RPMI7951 (cell line): ENCODE data around the gene SCD5. TPM values are rescaled to one million over a fixed set of nuclear protein-coding genes. Genes with fewer than 3 reads are reported as not detected.

Source experiments
- DNase-seq: peaks from one replicate; pipeline ENCODE4 v3.0.0-alpha.2; 2012; ENCODE audit warnings: low read depth
- total RNA-seq: library from RNA; depleted of rRNA; stranded (reverse); fragments of >200 nt; shearing (Covaris generic); gene quantifications from 2 replicates; pipeline ENCODE4 v1.2.3, GENCODE V29; 2014; rRNA removed

The SCD5 gene
- total RNA-seq, 1 experiment from 2014 or later = 10.1 TPM

GRCh38 chr4:82589756-82590155 lies 208.8 kb downstream of the SCD5 start:
- no peak for DNase-seq

DNA sequence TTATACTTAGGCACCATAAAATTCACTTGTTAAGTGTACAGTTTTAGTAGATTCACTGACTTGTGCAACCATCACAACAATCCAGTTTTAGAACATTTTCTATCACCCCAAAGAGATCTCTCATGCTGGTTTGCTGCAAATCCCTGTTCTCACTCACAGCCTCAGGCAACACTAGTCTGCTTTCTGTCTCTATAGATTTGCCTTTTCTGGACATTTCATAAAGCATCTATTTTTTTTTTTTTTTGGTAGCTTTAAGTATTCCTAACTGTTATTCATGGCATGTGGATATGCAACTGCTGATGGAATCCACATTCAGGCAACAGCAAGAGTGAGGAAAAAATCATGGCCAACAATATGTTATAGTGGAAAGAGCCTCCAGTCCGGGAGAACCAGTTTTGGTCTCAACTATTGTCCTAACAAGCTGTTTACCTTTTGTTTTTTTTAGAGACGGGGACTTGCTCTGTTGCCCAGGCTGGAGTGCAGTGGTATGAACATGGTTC lies 209.8 kb downstream of the SCD5 start:
- no peak for DNase-seq

DNA sequence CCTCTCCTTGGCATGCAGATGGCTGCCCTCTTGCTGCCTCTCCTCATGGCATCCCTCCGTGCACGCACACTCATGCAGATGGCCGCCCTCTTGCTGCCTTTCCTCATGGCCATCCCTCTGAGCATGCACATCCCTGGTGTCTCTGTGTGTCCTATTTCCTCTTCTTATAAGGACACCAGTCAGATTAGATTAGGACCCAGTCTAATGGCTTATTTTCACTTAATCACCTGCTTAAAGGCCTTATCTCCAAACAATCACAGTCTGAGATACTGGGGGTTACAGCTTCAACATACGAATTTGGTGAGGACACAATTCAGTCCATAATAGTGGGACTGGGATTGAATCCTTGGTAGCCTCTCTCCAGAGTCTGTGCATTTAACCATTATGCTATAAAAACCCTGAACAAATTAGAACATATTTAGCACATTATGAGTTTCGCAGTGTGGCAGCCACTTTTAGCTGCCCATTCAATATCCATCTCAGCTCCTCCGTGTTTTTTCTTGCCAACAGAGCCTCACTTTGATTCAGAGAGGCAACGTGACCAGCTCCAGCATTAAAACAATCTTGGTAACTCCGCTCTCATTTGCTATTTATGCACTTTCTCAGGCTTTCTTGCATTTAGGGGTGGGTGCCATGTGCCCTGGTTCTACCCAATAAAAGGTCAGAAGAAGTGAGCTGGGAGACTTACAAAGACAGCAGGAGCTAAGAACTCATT lies 210.6 kb downstream of the SCD5 start:
- DNase-seq = no peak

- DNase-seq = no peak
Measured at GRCh38 chr4:82585690-82586435, 212.7 kb downstream of the SCD5 start.

DNA sequence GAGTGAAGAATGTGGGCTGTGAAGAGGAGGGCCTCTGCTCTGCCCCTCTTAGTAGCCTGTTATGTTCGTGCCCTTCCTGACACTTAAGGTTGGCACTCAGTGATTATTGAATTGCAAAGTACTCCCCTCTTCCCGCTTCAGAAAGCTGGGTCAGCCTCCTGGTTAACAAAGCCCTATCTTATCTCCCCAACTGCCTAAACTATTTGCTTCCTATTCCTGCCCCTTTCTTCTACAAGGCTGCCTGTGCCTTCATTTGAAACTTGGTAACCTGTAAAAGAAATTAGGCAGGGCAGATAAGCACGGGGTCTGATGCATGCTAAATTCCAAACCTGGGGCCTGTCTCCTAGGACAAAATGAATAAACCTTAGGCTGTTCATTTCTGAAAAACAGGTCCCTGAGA lies 213.7 kb downstream of the SCD5 start:
- no peak for DNase-seq

DNA sequence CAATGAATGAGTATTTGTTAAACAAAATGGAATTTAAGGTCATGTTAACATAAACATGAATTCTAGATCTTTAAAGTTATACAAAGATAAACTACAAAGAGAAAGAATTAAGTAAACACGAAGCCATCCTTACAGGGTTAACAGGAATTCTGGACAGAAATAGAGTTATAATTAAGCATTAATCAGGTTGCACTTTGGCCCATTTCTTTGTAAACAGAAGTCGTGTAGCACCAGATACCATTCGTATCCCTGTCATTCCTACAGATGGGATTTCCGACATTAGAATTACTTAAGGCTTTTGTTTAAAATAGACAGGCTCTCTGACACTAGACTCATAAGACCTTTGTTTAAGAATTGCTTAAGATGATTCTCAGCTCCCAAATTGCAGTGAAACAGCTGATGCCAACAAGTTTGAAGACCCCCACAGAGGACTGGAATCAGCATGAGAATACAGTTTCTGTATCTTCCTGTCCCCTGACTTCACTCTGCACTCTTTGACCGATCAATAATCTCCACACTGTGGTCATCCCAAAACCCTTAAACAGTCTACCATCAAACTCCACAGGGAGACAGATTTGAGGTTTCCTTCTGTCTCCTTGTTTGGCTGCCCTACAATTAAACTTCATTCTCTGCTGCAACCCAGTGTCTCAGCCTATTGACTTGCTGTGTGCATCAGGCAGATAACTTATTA lies 214.6 kb downstream of the SCD5 start:
- DNase-seq = no peak

DNA sequence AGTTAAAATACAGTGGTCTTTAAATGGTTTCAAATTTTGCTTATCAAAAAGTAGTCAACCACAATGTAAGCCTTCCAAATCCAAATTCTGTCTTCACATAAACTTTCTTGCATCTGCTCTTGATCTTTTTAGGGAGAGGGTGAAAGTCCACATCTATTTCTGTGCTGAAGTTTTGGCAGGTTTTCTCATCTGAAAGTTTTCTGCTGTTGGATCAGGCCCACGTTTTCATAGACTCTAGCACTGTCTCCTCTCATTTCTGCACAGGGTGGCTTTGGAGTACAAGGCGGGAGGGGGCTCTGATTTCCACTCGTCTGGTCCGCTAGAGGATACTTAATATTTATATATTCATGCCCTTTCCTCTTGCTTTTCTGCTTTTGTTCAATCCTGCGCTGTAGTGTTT lies 218.7 kb downstream of the SCD5 start:
- DNase-seq = no peak

Other genes starting within 250 kb of the SCD5 start
- gene TMEM150C, start 236.8 kb downstream of the SCD5 start, total RNA-seq = 0.12 and 0.49 TPM in 2 replicates
- 134 and 174 TPM in 2 replicates for gene SEC31A, start 92.4 kb upstream of the SCD5 start, total RNA-seq
- gene THAP9, start 101.9 kb upstream of the SCD5 start, total RNA-seq = 1.9 and 3.1 TPM in 2 replicates
- 22.7 and 25.6 TPM in 2 replicates for gene LIN54, start 212.0 kb upstream of the SCD5 start, total RNA-seq
- gene COPS4, start 236.4 kb upstream of the SCD5 start, total RNA-seq = 133 and 136 TPM in 2 replicates